Activated naive CD4-positive, alpha-beta T cell (primary cell): ENCODE results near the gene RABGAP1L.
"Not testable (repeated sequence)": the region's sequence is repeated elsewhere in the genome, so short reads cannot be mapped to it uniquely, and the experiment has no call there.

Experiments
- DNase-seq, 4 experiments: peaks; one replicate each; lab custom pipeline; 2025; lab: John Stamatoyannopoulos, UW

Gene RABGAP1L

DNA sequence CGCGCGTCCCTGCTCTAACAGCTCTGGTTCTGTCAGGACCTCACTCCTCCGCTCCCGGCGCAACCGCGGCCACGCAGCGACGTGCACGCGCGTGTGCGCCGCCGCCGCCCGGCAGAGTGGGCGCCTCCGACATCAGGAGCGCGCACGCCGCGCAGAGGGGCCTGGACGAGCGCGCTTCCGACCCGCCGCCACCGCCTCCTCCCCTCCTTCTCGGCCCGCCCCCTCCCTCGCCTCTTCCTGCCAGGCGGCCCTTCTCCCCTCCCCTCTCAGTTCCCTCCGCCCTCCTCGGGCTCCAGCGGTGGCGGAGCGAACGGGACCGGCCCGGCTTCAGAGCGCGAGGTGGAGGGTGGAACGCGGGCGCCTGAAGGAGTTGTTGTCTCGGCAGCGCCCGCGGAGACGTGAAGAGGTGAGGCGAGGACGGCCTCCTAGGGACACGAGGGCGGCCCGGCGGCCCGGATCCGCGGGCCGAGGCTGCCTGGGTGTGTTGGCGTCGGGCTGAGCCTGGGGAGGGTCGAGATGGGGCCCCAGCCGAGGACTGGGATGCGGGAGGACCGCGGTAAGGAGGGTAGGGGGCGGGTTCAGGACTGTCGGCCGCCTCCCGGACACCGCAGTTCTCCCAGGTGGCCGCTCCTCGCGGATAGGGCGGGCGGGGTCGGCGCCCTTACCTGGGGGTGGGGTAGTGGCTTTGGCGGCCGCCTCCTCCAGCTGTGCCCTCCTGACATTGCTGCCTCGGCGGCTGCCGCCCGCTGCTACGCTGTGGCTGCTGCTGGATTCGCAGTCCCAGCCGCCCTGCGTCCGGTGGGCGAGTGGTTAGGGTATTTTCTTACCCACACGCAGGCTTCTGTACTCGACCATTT, at the start of gene RABGAP1L:
Gene RABGAP1L (plus strand): TSS at position 269 of the 857 bp plus-strand sequence.
- peak; percentile 72 to 93 (median 80) for DNase-seq

DNA sequence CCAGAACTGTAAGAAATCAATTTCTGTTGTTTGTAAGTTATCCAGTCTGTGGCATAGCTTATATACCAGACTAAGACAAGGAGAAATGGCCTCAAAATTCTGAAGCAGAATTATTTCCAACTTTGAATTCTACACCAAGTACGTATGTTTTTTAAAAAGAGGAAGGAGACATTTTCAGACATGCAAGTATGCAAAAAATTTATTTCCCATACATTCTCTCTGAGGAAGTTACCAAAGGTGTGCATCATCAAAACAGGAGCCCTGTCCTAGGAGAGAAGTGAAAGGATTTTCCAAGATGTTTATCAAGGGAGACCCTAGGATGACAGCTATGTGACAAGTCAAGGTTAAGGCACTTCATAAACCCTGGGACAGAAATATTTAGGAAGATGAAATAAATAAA, 49.3 kb upstream of the RABGAP1L start:
- DNase-seq = no peak

DNA sequence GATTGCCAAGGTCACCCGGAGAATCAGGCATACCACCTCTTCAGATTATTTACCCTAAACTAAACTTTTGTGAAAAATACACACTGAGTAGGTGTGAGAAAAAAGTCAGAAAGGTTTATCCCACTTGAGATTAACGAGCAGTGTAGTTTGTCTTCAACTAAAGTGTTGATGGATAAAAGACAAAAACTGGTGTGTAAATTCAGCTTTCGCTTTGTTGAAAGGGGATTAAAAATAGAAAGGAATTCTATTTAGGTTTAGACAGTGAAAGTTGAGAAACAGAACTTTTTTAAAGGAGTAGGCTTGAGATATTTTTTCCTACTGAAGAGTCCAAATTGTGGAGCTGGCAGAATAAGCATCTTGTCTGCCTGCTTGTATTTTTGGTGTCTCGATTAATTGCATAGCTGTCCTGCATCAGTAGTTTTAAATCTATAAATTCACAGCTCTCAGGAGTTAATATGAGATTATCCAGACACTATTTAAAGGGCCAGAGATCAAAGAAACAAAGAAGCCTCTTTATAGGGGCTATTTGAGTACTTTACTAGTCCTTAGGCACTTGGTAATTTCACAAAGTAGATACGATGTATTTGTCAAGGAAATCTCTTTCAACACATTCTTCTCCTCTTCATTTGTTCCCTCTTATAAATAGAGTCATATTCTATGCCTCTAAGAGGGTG, 46.7 kb upstream of the RABGAP1L start:
- no peak for DNase-seq

DNA sequence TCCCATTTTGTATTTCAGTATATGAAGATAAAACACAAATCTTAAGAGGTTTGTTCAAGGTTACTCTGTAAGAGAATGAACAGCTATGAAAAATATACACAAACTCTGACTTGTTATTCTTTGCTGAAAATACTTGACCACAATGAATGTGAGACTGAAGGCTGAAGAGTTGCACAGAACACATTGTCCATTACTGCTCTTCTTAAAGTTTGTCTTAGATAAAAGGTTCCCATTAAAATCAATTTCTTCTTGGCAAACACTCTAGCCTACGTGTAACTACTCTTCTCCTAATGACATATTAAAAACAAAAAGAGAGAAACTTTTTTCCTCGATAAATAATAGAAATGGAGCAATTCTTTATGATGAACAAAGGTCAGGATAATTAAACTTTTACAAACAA, 45.2 kb upstream of the RABGAP1L start:
- no peak for DNase-seq

DNA sequence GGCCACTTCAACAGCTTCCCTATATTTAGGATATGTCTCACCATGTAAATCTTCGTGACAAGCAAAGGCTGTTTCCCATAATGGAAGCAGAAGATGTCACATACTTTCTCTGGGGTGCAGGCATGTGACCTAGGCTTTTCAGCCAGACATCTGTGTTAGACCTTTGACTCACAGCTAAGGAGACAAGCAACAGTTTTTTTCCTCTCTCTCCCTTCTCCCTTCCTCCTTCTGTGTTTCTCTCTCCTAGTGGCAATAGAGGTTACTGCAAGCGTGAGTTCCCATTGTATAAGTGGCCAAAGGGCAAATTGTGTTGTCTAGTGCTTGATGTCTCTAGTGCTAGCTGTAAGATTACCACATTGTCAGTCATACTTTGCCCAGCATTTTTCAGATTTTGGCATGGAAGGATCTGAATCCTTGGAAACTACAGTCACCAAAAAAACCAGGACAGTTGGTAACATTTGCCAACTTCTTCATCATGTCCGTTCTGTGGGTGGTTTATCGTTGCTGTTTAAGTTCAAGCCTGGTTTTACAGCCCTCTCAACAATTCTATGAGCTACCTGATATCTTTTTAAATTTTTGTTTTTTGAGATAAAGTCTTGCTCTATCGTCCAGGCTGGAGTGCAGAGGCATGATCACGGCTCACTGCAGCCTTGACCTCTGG, 44.4 kb upstream of the RABGAP1L start:
- no peak for DNase-seq

DNA sequence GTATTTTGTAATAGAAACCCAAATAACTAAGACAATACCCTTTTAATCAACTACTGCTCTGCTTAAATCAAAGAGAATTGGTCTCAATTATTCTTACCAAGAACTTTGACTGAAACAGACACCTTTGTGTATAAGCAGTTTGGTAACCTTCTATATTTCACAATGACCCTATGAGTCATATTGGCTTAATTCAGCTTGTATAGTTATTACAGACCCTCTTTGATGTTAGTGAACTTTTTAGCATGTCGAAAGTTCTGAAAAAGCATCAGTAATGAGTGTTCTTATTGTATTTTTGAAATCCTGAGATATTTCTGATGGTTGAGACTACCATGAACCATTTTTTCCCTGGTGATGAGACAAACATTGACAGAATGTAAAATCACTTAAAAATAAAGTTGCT, 43.3 kb upstream of the RABGAP1L start:
- no peak for DNase-seq

DNA sequence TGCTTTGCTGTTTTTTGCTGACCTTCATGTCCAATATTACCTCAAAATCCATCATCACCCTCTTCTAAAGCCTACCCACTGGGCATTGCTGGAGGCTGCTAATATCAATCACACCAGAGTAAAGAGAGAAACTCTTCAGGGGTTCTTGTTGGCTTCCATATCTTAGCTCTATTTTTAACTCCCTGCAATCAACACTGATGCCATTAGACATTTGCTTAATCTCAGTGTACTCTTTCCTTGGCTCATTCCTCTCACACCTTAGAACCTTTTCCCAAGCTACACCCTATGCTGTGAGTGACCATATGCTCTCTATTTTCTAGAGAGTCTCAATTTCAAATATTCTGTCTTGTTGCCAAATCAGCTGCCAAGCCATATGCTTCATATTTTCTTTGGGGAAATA, 40.6 kb upstream of the RABGAP1L start:
- no peak for DNase-seq

DNA sequence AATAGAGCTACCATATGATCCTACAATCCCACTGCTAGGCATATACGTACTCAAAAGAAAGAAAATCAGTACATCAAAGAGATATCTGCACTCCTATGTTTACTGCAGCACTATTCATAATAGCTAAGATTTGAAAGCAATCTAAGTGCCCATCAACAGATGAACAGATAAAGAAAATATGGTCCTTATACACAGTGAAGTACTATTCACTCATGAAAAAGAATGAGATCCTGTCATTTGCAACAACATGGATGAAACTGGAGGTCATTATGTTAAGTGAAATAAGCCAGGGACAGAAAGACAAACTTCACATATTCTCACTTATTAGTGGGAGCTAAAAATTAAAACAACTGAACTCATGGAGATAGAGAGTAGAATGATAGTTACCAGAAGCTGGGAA, 37.0 kb upstream of the RABGAP1L start:
- DNase-seq = not testable (repeated sequence)

DNA sequence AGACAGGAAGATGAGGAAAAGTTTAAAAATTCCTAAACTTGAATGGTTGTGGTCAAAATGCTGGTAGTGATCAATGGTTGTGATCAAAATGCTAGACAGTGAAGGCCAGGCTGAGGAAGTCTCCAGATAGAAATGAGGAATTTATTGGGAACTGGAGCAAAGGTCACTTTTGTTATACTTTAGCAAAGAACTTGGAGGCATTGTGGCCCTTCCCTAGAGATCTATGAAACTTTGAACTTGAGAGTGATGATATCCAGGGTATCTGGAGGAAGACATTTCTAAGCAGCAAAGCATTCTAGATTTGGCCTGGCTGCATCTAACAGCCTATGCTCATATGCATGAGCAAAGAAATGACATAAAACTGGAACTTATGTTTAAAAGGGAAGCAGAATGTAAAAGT, 35.5 kb upstream of the RABGAP1L start:
- DNase-seq = no peak

DNA sequence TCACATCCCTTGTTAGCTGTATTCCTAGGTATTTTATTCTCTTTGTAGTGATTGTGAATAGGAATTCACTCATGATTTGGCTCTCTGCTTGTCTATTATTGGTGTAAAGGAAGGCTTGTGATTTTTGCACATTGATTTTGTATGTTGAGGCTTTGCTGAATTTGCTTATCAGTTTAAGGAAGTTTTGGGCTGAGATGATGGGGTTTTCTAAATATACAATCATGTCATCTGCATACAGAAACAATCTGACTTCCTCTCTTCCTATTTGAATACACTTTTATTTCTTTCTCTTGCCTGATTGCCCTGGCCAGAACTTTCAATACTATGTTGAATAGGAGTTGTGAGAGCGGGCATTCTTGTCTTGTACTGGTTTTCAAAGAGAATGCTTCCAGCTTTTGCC, 32.1 kb upstream of the RABGAP1L start:
- DNase-seq = not testable (repeated sequence)

DNA sequence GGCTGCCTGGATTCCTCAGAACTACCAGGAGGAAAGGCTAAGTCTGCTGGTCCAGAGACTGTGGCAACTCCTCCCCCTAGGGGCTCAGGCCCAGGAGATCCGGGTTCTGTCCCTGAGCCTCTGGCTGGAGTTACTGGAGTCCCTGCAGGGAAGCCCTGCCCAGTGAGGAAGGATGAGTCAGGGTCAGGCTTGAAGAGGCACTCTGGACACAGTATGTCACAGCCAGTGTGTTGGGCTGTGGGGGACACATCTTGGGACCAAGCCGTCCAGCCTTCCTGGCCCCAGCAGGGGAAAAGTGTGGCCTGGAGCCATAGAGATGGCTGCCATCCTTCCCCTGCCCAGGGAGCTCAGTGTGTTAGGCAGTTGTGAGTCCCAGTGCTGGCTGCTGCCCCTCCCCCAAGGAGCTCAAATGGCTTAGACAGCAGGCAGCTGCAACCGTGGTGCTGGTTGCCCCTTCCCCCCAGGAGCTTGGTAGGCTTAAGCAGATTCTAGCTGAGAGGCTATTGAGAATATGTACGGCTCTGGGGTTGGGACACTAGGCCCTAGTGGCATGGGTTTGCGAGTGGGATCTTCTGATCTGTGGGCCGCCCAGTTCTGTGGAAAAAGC, 28.2 kb upstream of the RABGAP1L start:
- DNase-seq = no peak

DNA sequence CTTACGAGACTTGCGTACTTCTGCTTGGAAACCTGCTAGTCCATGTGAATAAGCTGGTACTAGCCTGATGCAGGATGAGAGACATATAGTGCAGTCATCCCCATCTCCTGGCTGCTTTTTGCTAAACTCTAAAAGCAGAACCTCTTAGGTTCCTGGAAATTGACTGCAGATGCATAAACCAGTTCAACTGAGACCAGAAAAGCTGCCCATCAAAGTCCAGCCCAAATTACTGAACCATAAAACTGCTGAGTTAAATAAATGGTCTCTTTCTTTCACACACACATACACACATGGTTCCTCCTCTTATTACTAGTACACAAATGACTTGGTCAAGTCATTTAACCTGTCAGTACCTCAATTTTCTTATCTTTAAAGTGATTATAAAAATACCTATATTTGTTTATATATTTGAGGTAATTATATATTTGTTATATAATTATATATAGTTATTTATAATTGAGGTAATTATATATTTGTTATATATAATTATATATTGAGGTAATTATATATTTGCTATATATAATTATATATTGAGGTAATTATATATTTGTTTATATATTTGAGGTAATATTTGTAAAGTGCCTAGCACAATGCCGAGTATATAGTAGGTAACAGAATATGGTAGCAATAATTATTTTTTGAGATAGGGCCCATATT, 25.2 kb upstream of the RABGAP1L start:
- no peak for DNase-seq

DNA sequence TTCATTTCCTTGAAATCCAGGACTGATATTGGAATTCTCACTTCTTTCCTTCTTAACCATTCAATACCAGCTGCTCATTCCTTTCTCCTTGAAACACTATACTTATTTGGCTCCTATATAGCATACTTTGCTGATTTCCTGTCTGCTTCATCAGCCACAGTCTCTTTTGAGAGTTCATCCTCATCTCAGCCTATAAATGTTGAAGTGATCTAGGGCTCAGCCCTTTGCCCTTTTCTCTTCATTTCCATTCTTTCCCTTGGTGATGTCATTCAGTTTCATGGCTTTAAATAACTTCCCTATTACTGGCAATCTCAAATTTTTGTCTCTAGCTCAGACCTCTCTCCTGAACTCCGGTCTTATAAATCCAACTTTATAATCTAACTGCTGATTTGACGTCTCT, 24.1 kb upstream of the RABGAP1L start:
- no peak for DNase-seq

DNA sequence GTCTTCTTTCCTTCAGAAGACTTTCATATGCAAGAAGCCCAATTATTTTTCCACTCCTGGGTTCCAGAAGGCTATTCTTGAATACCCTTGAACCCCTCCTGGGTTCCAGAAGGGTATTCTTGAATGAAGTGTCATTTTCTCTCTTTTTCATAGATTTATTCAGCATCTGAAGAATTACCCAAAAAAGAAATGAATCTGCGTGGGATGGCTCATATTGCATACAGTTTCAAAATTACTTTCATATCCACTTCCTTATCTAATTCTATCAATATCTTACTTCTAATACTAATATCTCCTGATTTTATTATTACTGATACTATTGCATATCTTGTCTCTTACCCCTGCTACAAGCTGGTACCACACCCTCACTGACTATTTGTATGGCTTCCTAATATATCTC, 22.6 kb upstream of the RABGAP1L start:
- no peak for DNase-seq

DNA sequence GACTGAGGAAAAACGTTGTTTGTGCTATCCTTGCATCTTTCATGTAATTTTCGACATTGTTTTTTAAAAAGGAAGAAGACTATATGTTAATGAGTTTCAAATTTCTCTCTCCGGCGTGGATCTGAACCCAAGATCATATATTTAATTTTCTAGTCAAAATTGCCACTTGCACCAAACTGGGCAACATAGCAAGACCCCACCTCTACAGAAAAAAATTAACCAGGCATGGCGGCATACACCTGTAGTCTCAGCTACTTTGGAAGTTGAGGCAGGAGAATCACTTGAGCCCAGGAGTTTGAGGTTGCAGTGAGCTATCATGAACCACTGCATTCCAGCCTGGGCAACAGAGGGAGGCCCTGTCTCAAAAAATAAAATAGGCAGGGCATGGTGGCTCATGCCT, 16.5 kb upstream of the RABGAP1L start:
- DNase-seq = no peak

DNA sequence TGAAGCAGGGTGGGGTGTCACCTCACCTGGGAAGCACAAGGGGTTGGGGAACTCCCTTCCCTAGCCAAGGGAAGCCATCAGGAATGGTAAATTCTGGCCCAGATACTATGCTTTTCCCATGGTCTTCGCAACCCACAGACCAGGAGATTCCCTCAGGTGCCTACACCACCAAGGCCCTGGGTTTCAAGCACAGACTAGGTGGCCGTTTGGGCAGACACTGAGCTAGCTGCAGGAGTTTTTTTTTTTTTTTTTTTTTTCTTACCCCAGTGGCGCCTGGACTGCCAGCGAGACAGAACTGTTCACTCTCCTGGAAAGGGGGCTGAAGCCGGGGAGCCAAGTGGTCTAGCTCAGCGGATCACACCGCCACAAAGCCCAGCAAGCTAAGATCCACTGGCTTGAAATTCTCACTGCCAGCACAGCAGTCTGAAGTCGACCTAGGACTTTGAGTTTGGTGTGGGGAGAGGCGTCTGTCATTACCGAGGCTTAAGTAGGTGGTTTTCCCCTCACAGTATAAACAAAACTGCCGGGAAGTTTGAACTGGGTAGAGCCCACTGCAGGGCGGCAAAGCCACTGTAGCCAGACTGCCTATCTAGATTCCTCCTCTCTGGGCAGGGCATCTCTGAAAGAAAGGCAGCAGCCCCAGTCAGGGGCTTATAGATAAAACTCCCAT, 15.5 kb upstream of the RABGAP1L start:
- DNase-seq = not testable (repeated sequence)

DNA sequence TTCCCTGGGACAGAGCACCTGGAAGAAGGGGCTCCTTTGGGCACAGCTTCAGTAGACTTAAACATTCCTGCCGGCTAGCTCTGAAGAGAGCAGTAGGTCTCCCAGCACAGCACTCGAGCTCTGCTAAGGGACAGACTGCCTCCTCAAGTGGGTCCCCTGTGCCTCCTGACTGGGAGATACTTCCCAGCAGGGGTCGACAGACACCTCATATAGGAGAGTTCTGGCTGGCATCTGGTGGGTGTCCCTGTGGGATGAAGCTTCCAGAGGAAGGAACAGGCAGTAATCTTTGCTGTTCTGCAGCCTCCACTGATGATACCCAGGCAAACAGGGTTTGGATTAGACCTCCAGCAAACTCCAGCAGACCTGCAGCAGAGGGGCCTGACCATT, 14.9 kb upstream of the RABGAP1L start:
- DNase-seq = not testable (repeated sequence)

DNA sequence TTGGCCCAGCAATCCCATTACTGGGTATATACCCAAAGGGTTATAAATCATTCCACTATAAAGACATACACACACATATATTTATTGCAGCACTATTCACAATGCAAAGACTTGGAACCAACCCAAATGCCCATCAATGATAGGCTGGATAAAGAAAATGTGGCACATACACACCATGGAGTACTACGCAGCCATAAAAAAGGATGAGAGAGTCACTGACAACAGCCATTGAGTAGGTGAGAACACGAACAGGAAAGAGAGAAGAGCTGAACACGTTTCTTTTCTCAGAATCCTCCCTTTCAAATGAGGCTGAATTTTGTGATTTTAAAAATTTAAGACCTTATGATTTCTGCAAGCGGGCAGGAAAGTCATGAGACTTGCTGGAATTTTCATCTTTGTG, 10.1 kb upstream of the RABGAP1L start:
- DNase-seq = no peak

DNA sequence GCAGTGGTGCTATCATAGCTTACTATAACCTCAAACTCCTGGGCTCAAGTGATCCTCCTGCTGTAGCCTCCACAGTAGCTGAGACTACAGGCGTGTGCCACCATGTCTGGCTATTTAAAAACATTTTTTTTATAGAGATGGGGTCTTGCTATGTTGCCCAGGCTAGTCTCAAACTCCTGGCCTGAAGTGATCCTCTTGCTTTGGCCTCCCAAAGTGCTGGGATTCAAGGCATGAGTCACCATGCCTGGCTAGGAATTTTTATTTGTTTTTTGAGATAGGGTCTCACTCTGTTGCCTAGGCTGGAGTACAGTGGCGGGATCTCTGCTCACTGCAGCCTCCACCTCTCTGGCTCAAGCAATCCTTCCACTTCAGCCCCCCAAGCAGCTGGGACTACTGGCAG, 8.8 kb upstream of the RABGAP1L start:
- no peak for DNase-seq

DNA sequence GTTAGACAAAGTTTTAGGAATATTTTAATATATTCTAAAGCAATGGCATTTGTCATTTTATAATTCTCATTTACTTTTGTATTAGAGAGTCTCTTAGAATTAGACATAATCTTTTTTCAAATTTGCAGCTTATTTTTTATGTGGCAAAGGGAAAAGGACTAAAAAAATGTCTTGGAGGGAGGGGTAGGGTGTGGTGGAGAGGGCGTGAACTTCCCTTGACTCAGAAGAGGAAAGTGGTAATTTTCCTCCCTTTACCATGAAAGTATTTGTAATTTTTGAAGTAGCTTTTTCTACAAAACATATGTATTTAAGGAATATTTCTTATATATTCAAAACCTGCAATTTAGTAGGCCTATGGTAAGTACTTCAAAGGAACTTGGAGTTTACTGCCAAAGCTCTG, 6.9 kb upstream of the RABGAP1L start:
- no peak for DNase-seq

DNA sequence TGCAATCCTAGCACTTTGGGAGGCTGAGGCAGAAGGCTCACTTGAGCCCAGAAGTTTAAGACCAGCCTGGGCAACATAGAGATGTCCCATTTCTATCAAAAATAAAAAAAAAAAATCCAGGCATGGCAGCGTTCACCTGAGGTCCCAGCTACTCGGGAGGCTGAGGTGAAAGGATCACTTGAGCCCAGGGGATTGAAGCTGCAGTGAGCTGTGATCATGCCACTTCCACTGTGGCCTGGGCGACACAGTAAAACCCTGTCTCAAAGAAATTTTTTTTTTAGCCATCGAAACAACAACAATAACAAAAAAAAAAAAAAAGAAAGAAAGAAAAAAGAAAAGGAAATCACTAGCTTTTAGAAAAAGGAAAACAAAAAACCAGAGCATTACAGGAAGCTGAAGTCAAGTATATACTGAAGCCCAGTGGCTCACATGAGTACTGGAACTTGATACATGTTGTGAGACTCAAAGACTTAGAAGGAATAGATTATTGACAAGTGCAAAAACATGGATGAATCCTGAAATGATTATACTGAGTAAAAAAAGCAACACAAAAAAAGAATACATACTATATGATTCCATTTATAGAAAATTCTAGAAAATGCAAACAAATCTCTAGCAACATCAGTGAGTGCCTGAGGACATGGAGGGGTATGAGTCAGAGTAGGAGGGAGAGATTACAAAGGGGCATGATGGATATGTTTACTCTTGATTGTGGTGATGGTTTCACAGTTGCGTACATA, 6.1 kb upstream of the RABGAP1L start:
- no peak for DNase-seq
